NCI-H2107 treated with DMSO at 0.1 percent for 48 hours (cell line): ENCODE results near the gene KRTCAP2.

Source experiments
- DNase-seq: peaks from one replicate; lab custom pipeline; 2025; ENCODE audit not compliant: unreplicated experiment; lab: John Stamatoyannopoulos, UW

The KRTCAP2 gene

DNA sequence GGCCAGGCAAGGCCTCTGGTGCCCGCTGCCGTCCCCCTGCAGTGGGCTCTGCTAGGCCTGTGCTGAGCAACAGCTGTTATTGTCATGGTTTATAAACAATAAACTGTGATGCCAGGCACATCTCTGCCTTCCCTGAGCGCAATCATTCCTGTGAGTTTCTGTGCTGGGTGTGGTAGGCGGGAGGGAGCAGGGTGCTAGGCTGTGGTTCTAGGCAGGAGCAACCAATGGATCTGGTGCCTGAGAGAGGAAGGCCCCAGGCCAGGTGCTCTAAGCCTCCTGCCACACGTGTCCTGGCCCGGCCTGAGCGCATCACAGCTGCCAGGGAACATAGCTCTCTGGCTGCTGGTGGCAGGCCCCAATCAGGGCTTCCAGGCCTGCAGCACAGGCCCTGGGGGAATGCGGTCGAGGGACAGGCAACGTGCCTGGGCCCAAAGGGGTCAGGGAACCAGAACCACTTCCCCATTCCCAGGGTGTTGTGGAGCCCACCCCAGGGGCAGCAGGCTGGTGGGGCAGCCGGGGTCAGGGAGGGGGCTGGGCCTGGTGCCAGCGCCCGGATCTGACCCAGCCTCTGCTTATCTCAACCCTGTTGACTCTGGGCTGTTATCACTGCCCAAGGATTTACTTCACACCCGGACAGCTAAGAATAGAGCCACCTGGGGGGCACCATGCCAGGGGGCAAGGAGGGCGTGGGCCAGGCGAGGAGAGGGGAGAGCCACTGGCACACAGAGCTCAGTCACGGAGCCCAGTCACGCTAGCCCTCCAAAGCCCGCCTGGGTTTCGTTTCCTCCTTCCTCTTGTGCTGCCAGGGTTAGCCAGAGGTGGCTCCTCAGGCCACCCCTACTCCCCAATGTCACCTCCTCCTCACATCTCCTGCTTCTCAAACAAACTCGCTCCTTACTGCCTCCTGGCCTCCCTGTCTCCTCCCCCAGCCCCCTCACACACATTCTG, 12.0 kb upstream of the KRTCAP2 start:
- no peak for DNase-seq

- no peak for DNase-seq
Measured at GRCh38 chr1:155184351-155184811, 11.3 kb upstream of the KRTCAP2 start.

DNA sequence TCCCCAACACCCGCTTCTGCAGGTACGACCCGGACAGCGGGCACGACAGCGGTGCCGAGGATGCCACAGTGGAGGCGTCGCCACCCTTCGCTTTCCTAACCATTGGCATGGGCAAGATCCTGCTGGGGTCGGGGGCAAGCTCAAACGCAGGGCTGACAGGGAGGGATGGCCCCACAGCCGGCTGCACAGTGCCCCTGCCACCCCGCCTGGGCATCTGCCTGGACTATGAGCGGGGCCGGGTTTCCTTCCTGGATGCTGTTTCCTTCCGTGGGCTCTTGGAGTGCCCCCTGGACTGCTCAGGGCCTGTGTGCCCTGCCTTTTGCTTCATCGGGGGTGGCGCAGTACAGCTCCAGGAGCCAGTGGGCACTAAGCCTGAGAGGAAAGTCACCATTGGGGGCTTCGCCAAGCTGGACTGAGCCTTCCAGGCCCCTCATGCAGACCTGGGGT, 10.7 kb upstream of the KRTCAP2 start:
- DNase-seq = no peak

GRCh38 chr1:155182052-155182550, 9.0 kb upstream of the KRTCAP2 start:
- no peak for DNase-seq

GRCh38 chr1:155181371-155182051, 8.4 kb upstream of the KRTCAP2 start:
- no peak for DNase-seq

GRCh38 chr1:155179112-155180031, 6.3 kb upstream of the KRTCAP2 start:
- DNase-seq = no peak

DNA sequence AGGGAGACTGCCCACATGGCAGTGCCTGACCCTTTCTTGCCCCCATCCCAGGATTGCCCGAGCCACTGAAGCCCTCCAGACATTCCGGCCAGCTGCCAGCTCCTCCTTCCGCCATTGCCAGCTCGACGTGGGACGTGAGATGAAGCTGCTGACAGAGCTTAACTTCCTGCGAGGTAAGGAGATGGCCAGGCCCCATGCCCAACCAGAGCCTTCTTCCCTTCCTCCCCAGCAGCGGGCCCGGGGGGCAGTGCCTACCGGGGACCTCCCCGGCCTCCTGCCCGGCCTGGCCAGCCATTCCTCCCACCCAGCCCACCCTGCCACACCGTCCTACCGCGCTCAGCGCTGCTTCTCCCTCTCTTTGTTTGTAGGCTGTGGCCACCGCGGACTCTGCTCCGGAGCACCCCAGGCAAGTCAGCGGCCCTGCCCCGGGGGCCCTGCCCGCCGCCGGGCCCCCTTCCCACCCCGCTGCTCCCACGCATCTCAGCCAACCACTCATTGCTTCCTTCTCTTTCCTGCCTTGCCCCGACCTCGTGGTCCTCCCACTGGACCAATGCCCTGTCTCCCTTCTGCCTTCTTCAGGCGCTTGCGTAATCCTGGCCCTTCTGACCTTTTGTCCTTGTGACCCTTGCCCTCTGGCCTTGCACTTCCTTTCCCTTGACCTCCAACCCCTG, 5.5 kb upstream of the KRTCAP2 start:
- DNase-seq = no peak

GRCh38 chr1:155177918-155178281, 4.8 kb upstream of the KRTCAP2 start:
- no peak for DNase-seq

DNA sequence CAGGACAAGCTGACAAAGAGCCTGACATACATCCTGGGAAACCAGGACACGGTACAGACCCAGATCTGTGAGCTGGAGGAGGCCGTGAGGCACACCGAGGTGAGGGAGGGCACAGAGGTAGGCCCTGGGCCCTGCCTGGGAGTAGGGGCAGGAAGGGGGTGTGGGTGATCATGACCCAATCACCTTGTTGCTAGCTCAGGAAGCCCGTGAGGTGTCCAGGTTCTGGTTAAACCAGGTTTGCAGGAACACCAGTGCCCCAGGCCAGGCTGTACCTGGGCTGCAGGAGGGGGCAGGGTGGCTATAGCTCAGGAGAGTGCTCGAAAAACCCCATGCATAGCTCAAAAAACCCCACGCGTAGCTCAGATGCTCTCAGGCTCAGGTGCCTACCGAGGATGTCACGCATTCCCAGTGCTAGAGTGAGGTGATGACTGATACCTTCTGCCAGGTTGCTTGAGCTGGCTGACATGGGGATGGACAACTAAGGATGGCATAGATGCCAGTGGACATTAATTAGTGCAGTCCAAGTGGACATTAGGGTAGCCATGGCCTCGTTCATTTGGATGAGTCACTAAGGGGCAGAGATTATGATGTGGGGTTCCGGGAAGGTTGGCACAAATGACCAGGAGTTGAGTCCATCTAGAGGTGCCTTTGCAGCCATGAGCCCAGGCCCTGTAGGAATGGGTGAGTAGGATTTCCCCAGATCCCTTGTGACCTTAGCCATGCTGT, 4.3 kb upstream of the KRTCAP2 start:
- DNase-seq = no peak

GRCh38 chr1:155176544-155177071, 3.5 kb upstream of the KRTCAP2 start:
- peak; percentile 67 for DNase-seq

GRCh38 chr1:155175927-155176371, 2.8 kb upstream of the KRTCAP2 start:
- DNase-seq = peak; percentile 45

DNA sequence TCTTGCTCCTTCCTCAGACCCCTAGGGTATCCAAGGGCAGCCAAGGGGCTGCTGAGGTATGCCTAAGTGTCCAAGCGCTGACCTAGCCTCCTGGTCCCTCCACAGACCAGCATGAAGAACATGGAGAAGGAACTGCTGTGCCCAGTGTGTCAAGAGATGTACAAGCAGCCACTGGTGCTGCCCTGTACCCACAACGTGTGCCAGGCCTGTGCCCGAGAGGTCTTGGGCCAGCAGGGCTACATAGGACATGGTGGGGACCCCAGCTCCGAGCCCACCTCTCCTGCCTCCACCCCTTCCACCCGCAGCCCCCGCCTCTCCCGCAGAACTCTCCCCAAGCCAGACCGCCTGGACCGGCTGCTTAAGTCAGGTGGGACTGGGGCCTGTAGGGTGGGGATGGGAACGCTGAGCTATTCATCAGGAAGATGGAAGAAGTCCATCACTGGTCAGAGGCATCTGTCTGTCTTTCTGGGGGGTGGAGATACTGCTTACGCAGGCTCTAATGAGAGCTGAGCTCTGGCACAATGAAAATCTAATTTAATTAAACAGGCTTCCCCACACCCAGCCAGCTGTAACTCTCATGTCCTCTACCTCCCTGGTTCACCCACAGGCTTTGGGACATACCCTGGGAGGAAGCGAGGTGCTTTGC, 2.3 kb upstream of the KRTCAP2 start:
- DNase-seq = no peak

GRCh38 chr1:155174324-155175280, 1.5 kb upstream of the KRTCAP2 start:
- peak; percentile 58 for DNase-seq

GRCh38 chr1:155173478-155174323, 597 bp upstream of the KRTCAP2 start, which contains the start of gene TRIM46:
TSS of gene TRIM46 (plus strand) at chr1:155173849. CDS start at chr1:155173967, 118 bp downstream.
- peak; percentile 71 for DNase-seq

DNA sequence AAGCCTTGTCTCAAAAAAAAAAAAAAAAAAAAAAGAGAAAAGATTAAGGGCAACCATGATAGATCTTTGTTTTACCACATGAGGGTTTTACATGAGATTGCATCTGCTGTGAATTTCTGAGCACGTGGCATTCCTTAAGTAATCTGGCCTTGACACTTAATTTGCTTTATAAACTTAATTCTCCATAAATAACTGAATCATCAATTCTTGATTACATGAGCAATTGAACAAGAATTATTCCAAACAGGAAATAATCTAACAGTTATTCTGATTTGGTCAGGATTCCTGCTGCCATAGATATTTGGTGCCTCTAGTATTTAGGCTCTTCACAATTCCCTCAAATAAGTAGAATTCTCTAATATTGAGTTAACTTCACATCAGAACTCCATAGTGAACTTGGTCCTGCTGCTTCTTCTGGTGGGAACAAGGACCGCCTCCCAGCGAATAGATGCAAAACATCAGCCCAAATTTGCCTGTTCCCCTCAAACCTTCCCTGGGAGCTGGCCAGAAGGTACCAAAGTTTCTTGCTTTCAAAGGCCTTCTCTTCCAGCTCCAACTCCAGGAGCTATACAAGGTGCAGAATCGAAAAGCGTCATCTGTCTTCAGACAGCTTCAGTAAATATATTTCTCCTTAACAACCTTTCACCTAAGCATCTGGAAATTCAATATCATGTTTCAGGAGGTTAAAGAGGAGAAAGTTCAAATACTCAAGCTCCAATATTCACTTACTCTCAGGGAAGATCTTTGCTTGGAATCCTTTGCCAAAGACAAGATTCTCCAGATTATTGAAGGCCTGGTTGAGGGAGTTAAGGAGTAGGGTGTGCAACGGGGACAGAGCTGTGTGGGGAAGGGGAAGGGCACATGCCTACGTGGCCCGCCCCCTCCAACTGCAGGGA, 1.0 kb downstream of the KRTCAP2 start:
- DNase-seq = no peak

- DNase-seq = no peak
Measured at GRCh38 chr1:155170806-155171205, 2.3 kb downstream of the KRTCAP2 start.
